ENCODE data around the gene EHF.

EHF gene

GRCh38 chr11:34601085-34601444 is 19.8 kb upstream of the EHF start:
- Histone ChIP-seq H3K4me1 (ENCODE audit: control extremely low read depth in 1 of 4, control insufficient read depth in 4 of 4, insufficient read depth in 4 of 4, low read length in 3 of 4) (peaks cover 0 to 19% (median 8%) of the 10 kb centered on the region in 4 experiments), H3K4me3 (ENCODE audit: control insufficient read depth in 1 of 7, extremely low read depth in 1 of 7, insufficient read depth in 4 of 7, low read depth in 2 of 7, low read length in 6 of 7) (no peak overlapping the region), H3K27me3 (replicated peaks in 2 of 5; ENCODE audit: control insufficient read depth in 4 of 5, insufficient read depth in 5 of 5, low read length in 4 of 5) (no peaks in the 10 kb centered on the region), H3K9me3 (ENCODE audit: control extremely low read depth in 1 of 5, control insufficient read depth in 4 of 5, insufficient read depth in 2 of 5, low read depth in 1 of 5, low read length in 4 of 5) (peaks cover 0 to 3% (median 0%) of the 10 kb centered on the region in 5 experiments), H3K36me3 (ENCODE audit: control insufficient read depth in 4 of 4, insufficient read depth in 4 of 4, low read length in 3 of 4) (no peaks in the 10 kb centered on the region), H3K27ac (ENCODE audit: insufficient read depth in 1 of 2, low read depth in 1 of 2, low read length in 2 of 2, poor library complexity in 1 of 2, severe bottlenecking in 2 of 2) (peak overlapping the region in 1 of 2 experiments; percentile 22)
- POLR2A ChIA-PET: no interaction called here
- CTCF ChIA-PET: interaction anchor here (2.0 kb wide), 1 partner anchor 14 kb away, joined by 10 read pairs; no protein-coding TSS in a partner anchor
- 92% methylated on average over 2 of the region's 2 CpGs for WGBS (ENCODE audit: insufficient coverage)
- DNase-seq: no peak

- Histone ChIP-seq H3K4me1 (ENCODE audit: control extremely low read depth in 1 of 4, control insufficient read depth in 4 of 4, insufficient read depth in 4 of 4, low read length in 3 of 4) (peaks cover 0 to 19% (median 8%) of the 10 kb centered on the region in 4 experiments), H3K36me3 (ENCODE audit: control insufficient read depth in 4 of 4, insufficient read depth in 4 of 4, low read length in 3 of 4) (no peaks in the 10 kb centered on the region), H3K4me3 (ENCODE audit: control insufficient read depth in 1 of 7, extremely low read depth in 1 of 7, insufficient read depth in 4 of 7, low read depth in 2 of 7, low read length in 6 of 7) (no peak overlapping the region), H3K27ac (ENCODE audit: insufficient read depth in 1 of 2, low read depth in 1 of 2, low read length in 2 of 2, poor library complexity in 1 of 2, severe bottlenecking in 2 of 2) (no peak overlapping the region), H3K9me3 (ENCODE audit: control extremely low read depth in 1 of 5, control insufficient read depth in 4 of 5, insufficient read depth in 2 of 5, low read depth in 1 of 5, low read length in 4 of 5) (no peaks in the 10 kb centered on the region), H3K27me3 (replicated peaks in 2 of 5; ENCODE audit: control insufficient read depth in 4 of 5, insufficient read depth in 5 of 5, low read length in 4 of 5) (no peaks in the 10 kb centered on the region)
- POLR2A ChIA-PET: interaction anchor here (0.6 kb wide), 1 partner anchor 1794 kb away, joined by 4 read pairs; no protein-coding TSS in a partner anchor
- no peak for DNase-seq
- CTCF ChIA-PET: interaction anchor here (2.0 kb wide), 1 partner anchor 15 kb away, joined by 10 read pairs; no protein-coding TSS in a partner anchor
- 94% methylated on average over 5 of the region's 5 CpGs for WGBS (ENCODE audit: insufficient coverage)
Measured at GRCh38 chr11:34601609-34602008, 19.3 kb upstream of the EHF start.

DNA sequence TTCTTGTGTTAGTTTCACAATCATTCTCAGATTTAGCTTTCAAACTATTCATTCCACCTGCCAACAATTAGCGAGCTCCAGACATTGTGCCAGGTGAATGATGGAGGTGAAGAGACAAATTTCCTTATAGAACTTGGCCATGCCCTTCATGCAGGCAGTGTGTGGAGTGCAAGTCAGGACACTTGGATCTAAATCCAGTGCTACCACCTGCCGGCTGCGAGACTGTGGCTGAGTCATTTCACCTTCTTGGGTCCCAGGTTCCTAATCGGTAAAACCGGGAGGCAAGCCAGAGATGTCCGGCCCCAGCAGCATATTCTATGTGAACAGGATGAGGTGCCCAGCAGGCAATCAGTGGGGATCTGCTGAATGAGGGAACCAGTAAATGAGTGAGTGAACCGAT is 18.6 kb upstream of the EHF start:
- H3K27me3 ChIP-seq (replicated peaks in 2 of 5; ENCODE audit: control insufficient read depth in 4 of 5, insufficient read depth in 5 of 5, low read length in 4 of 5): no peaks in the 10 kb centered on the region
- no peak overlapping the region for H3K27ac ChIP-seq (ENCODE audit: insufficient read depth in 1 of 2, low read depth in 1 of 2, low read length in 2 of 2, poor library complexity in 1 of 2, severe bottlenecking in 2 of 2)
- no peak for DNase-seq
- no peak overlapping the region for H3K4me3 ChIP-seq (ENCODE audit: control insufficient read depth in 1 of 7, extremely low read depth in 1 of 7, insufficient read depth in 4 of 7, low read depth in 2 of 7, low read length in 6 of 7)
- ChIA-PET POLR2A (interaction anchor here (0.6 kb wide), 1 partner anchor 1795 kb away, joined by 4 read pairs; no protein-coding TSS in a partner anchor), CTCF (interaction anchor here (2.0 kb wide), 1 partner anchor 16 kb away, joined by 10 read pairs; no protein-coding TSS in a partner anchor)
- H3K4me1 ChIP-seq (ENCODE audit: control extremely low read depth in 1 of 4, control insufficient read depth in 4 of 4, insufficient read depth in 4 of 4, low read length in 3 of 4): peaks cover 0 to 19% (median 8%) of the 10 kb centered on the region in 4 experiments
- 90% methylated on average over 6 of the region's 7 CpGs for WGBS (ENCODE audit: insufficient coverage)
- H3K9me3 ChIP-seq (ENCODE audit: control extremely low read depth in 1 of 5, control insufficient read depth in 4 of 5, insufficient read depth in 2 of 5, low read depth in 1 of 5, low read length in 4 of 5): no peaks in the 10 kb centered on the region
- no peaks in the 10 kb centered on the region for H3K36me3 ChIP-seq (ENCODE audit: control insufficient read depth in 4 of 4, insufficient read depth in 4 of 4, low read length in 3 of 4)

GRCh38 chr11:34603129-34604001 is 17.5 kb upstream of the EHF start:
- no peak overlapping the region for H3K4me3 ChIP-seq (ENCODE audit: control insufficient read depth in 1 of 7, extremely low read depth in 1 of 7, insufficient read depth in 4 of 7, low read depth in 2 of 7, low read length in 6 of 7)
- WGBS (ENCODE audit: insufficient coverage): 89% methylated on average over 14 of the region's 15 CpGs
- no peaks in the 10 kb centered on the region for H3K27me3 ChIP-seq (replicated peaks in 2 of 5; ENCODE audit: control insufficient read depth in 4 of 5, insufficient read depth in 5 of 5, low read length in 4 of 5)
- ChIA-PET POLR2A (no interaction called here), CTCF (no interaction called here)
- H3K4me1 ChIP-seq (ENCODE audit: control extremely low read depth in 1 of 4, control insufficient read depth in 4 of 4, insufficient read depth in 4 of 4, low read length in 3 of 4): peaks cover 0 to 19% (median 8%) of the 10 kb centered on the region in 4 experiments
- no peak overlapping the region for H3K27ac ChIP-seq (ENCODE audit: insufficient read depth in 1 of 2, low read depth in 1 of 2, low read length in 2 of 2, poor library complexity in 1 of 2, severe bottlenecking in 2 of 2)
- no peak for DNase-seq
- no peaks in the 10 kb centered on the region for H3K9me3 ChIP-seq (ENCODE audit: control extremely low read depth in 1 of 5, control insufficient read depth in 4 of 5, insufficient read depth in 2 of 5, low read depth in 1 of 5, low read length in 4 of 5)
- H3K36me3 ChIP-seq (ENCODE audit: control insufficient read depth in 4 of 4, insufficient read depth in 4 of 4, low read length in 3 of 4): no peaks in the 10 kb centered on the region

DNA sequence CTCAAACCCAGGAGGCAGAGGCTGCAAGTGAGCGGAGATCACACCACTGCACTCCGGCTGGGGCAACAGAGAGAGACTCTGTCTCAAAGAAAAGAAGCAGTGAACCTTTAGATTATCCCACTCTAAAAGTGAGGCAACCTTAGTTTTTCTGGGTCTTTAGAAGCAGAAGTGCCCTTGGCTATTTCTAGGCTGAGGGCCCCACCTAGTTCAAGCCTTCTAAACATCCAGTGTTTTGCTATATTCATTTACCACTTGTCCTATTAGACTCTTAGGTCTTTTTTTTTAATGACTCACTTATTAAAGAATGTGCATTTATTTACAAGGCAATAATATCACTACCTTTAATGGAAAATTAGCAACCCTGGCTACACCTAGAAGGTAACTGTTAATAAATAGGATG is 16.7 kb upstream of the EHF start:
- Histone ChIP-seq H3K36me3 (ENCODE audit: control insufficient read depth in 4 of 4, insufficient read depth in 4 of 4, low read length in 3 of 4) (no peaks in the 10 kb centered on the region), H3K27me3 (replicated peaks in 2 of 5; ENCODE audit: control insufficient read depth in 4 of 5, insufficient read depth in 5 of 5, low read length in 4 of 5) (no peaks in the 10 kb centered on the region), H3K4me3 (ENCODE audit: control insufficient read depth in 1 of 7, extremely low read depth in 1 of 7, insufficient read depth in 4 of 7, low read depth in 2 of 7, low read length in 6 of 7) (no peak overlapping the region), H3K9me3 (ENCODE audit: control extremely low read depth in 1 of 5, control insufficient read depth in 4 of 5, insufficient read depth in 2 of 5, low read depth in 1 of 5, low read length in 4 of 5) (no peaks in the 10 kb centered on the region), H3K27ac (ENCODE audit: insufficient read depth in 1 of 2, low read depth in 1 of 2, low read length in 2 of 2, poor library complexity in 1 of 2, severe bottlenecking in 2 of 2) (no peak overlapping the region), H3K4me1 (ENCODE audit: control extremely low read depth in 1 of 4, control insufficient read depth in 4 of 4, insufficient read depth in 4 of 4, low read length in 3 of 4) (peaks cover 0 to 15% (median 7%) of the 10 kb centered on the region in 4 experiments)
- no peak for DNase-seq
- POLR2A ChIA-PET: no interaction called here
- CTCF ChIA-PET: no interaction called here
- WGBS (ENCODE audit: insufficient coverage): 100% methylated on average over 2 of the region's 2 CpGs

DNA sequence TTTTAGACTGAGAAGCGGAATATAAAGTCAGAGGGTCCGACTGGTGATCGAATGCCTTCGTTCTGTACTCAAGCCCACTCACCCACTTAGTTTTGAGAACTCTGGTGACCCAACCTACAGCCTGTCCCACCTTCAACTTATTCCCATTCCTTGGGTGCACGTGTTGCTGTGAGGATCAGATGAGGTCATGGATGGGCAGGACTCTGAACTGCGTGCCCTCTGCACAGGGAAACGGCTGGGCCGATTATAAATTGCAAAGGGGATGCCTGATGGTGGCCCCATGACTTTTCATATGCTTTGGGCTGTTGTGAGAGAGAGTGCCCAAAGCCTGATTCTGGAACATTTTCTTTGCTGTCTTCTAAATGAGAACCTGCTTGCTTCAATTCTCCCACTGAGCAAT is 16.0 kb upstream of the EHF start:
- Histone ChIP-seq H3K27me3 (replicated peaks in 2 of 5; ENCODE audit: control insufficient read depth in 4 of 5, insufficient read depth in 5 of 5, low read length in 4 of 5) (no peaks in the 10 kb centered on the region), H3K4me1 (ENCODE audit: control extremely low read depth in 1 of 4, control insufficient read depth in 4 of 4, insufficient read depth in 4 of 4, low read length in 3 of 4) (peaks cover 0 to 7% (median 4%) of the 10 kb centered on the region in 4 experiments), H3K4me3 (ENCODE audit: control insufficient read depth in 1 of 7, extremely low read depth in 1 of 7, insufficient read depth in 4 of 7, low read depth in 2 of 7, low read length in 6 of 7) (no peak overlapping the region), H3K36me3 (ENCODE audit: control insufficient read depth in 4 of 4, insufficient read depth in 4 of 4, low read length in 3 of 4) (no peaks in the 10 kb centered on the region), H3K27ac (ENCODE audit: insufficient read depth in 1 of 2, low read depth in 1 of 2, low read length in 2 of 2, poor library complexity in 1 of 2, severe bottlenecking in 2 of 2) (no peak overlapping the region), H3K9me3 (ENCODE audit: control extremely low read depth in 1 of 5, control insufficient read depth in 4 of 5, insufficient read depth in 2 of 5, low read depth in 1 of 5, low read length in 4 of 5) (no peaks in the 10 kb centered on the region)
- WGBS (ENCODE audit: insufficient coverage): 67% methylated on average over 3 of the region's 8 CpGs
- CTCF ChIA-PET: no interaction called here
- DNase-seq: no peak
- POLR2A ChIA-PET: no interaction called here

Measured in common myeloid progenitor, CD34-positive (primary cell).